HK-2 (cell line): ENCODE data around the gene ANKRD7.
"Not testable (repeated sequence)": the region's sequence is repeated elsewhere in the genome, so short reads cannot be mapped to it uniquely, and the experiment has no call there.

Experiments used
- DNase-seq: peaks from one replicate; pipeline ENCODE4 v3.0.0-alpha.2; 2018; ENCODE audit not compliant: unreplicated experiment

Gene ANKRD7

GRCh38 chr7:118233799-118234198 lies 9.3 kb downstream of the ANKRD7 start:
- DNase-seq, result no peak

DNA sequence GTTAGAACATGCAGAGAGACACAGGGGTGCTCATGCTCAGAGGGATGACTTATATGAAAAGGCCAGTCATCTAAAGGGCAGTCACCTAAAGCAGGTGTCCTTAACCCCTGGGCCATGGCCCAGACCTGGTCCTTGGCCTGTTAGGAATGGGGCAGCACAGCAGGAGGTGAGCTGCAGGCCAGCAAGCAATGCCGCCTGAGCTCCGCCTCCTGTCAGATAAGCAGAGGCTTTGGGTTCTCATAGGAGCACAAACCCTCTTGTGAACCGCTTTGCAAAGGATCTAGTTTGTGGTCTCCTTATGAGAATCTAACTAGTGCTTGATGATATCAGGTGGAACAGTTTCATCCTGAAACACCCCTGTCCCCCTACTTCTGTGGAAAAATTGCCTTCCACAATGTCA lies 14.5 kb downstream of the ANKRD7 start:
- DNase-seq, result no peak

GRCh38 chr7:118240320-118240719 lies 15.8 kb downstream of the ANKRD7 start:
- DNase-seq, result not testable (repeated sequence)

DNA sequence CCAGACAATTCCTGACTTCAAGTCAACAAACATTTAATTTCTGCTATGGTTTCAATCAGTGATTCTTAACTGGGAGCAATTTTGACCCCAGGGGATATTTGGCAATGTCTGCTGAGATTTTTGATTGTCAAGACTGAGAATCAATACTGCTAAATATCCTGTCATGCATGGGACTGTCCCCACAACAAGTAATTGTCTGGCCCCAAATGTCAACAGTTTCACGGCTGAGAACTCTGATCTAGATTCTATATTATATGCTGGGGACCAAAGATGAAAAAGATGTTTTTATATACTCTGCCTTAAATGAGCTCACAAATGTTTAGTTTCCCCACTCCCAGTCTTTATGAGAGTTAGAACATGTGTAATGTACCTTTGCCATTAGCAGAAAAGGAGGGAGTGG lies 19.2 kb downstream of the ANKRD7 start:
- no peak for DNase-seq

GRCh38 chr7:118245267-118246040 lies 20.9 kb downstream of the ANKRD7 start:
- DNase-seq, result no peak

- no peak for DNase-seq
These were observed 26.5 kb downstream of the ANKRD7 start for GRCh38 chr7:118250860-118251494.

GRCh38 chr7:118252087-118252486 lies 27.6 kb downstream of the ANKRD7 start:
- no peak for DNase-seq

DNA sequence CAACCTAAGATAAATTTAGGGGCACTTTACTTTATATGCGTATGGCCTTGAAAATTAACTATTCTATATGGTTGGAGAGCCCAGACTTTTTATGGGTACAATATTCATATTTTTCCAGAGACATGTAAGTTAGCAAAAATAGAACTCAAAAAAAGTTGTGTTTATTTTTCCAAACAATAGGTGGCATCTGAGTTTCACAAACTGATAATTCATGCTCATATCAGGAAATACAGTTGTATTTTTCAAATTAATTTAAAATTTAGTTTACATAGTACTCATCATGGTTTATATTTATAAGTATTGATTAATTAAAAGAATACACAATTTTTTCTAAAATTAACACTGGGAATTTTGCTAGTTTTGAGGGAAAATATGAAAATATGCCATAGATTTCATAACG lies 34.6 kb downstream of the ANKRD7 start:
- DNase-seq, result no peak

GRCh38 chr7:118264836-118265235 lies 40.3 kb downstream of the ANKRD7 start:
- no peak for DNase-seq

- DNase-seq, result no peak
These were observed 56.0 kb downstream of the ANKRD7 start for GRCh38 chr7:118280319-118281012.

DNA sequence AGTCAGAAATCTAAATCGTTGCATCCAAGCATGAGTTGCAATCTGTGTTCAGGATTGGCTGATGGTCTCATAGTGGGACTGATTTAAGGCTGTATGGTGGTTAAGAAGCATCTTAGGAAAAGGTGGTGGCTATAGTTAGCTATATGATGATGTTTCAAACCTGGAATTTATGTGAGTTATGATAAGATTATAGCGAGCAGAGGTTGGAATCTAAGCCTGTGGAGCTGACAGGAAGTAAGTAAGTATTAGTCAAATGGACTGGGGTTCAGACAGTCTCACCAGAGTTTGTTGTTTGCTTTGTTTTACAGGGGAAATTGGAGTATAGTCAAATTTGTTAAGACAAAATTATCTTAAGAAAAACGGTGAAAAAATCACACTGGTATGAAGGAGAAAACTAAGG lies 56.7 kb downstream of the ANKRD7 start:
- no peak for DNase-seq

DNA sequence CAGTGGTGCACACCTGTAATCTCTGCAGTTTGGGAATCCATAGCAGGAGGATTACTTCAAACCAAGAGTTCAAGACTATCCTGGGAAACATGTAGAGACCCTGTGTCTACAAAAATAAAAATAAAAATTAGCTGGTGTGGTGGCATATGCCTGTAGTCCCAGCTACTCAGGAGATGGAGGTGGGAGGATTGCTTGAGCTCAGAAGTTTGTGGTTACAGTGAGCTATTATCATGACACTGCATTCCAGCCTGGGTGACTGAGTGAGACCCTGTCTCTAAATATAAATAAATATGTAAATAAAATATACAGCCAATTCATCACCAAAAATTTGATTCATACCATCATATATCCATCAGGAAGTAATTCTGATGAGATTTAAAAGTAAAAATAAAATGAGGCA lies 60.9 kb downstream of the ANKRD7 start:
- DNase-seq, result no peak

GRCh38 chr7:118286131-118286530 lies 61.6 kb downstream of the ANKRD7 start:
- DNase-seq, result no peak

- DNase-seq, result no peak
These were observed 63.6 kb downstream of the ANKRD7 start for GRCh38 chr7:118288098-118288497.

DNA sequence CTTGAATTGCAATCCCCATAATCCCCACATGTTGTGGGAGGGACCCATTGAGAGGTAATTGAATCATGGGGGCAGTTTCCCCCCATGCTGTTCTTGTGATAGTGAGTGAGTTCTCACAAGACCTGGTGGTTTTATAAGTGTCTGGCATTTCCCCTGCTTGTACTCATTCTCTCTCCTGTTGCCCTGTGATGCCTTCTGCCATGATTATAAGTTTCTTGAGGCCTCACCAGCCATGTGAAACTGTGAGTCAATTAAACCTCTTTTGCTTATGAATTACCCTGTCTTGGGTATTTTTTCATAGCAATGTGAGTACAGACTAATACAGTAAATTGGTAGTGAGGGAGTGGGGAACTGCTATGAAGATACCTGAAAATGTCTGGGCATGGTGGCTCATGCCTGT lies 65.0 kb downstream of the ANKRD7 start:
- no peak for DNase-seq
